ENCODE results near the gene RBM20.
"Not testable (repeated sequence)": the region's sequence is repeated elsewhere in the genome, so short reads cannot be mapped to it uniquely, and the experiment has no call there.

The RBM20 gene

DNA sequence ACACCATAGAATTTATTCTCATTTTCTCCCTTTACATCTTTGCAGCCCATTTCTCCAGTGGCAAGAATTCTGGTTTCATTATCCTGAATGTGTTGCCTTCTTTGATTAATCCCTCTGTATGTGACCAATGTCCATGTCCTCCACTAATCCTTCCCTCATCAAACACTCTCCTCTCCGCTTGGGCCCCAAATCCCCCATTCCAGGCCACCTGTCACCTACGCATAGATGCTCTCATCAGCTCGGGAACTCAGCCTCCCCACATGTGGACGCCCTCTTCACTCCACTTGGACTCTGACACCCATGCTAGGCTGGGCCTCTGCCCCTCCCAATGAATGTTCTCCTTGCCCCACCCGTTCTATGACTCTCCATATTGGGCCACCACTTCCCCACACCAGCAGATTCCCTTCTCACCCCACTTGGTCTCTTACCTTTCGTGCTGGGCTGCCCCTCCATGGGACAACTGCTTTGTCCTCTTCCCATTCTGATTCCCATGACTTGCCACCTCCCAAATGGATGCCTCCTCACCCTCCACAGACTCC is 18.7 kb upstream of the RBM20 start:
- no peak for DNase-seq (ENCODE audit: low spot score)

DNA sequence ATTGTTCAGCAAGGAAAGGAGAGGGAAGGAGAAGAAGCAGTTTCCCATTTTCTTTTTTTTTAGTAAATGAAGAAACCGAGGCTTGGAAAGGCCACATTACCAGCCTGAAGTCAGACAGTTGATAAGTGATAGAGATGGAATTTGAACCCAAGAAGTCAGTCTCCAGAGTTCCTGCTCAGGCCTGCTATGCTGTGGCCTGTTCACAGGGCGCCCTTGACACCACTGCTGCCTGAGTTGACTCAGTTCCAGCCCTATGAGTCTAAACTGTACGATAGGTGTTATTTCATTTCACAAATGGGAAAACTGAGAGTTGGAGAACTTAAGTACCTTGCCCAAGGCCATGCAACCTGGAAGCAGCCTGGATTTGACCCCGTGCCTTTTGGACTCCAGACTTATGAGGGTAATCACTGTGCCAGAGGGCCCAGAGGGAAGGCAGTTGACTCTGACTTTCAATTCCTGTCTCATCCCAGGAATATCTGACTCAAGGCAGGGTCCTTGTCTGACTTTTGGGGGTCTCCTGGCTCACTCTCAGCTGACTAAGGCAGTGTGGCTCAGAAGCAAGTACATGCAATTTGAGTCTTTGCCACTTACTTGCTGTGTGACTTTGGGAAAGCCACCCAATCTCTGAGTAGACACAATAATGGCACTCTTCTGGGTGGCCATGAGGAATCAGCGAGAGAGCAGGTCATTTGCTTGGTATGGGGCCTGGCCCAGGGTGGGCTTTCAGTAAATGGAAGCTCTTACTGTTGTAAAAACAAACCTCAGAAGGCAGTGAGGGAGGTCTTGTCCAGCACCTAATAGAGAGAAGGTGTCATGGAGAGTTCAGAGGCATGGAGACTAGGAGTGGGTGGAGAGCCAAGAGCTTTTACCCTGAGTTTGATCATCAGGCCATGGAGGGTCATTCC is 17.9 kb upstream of the RBM20 start:
- DNase-seq (ENCODE audit: low spot score), result no peak

DNA sequence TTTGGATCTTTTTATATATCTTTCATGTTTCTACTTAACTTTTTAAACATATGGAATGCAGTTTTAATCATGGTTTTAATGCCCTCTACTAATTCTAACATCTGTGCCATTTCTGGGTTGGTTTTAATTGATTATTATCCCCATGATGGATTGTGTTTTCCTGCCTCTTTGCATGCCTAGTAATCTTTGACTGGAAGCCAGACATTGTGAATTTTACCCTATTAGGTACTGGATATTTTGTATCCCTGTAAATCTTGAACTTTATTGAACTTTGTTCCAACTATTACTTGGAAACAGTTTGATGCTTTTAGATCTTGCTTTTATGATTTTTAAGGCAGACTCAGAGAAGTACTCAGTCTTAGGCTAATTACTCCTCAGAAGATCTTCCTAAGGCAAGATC is 16.0 kb upstream of the RBM20 start:
- no peak for DNase-seq (ENCODE audit: low spot score)

DNA sequence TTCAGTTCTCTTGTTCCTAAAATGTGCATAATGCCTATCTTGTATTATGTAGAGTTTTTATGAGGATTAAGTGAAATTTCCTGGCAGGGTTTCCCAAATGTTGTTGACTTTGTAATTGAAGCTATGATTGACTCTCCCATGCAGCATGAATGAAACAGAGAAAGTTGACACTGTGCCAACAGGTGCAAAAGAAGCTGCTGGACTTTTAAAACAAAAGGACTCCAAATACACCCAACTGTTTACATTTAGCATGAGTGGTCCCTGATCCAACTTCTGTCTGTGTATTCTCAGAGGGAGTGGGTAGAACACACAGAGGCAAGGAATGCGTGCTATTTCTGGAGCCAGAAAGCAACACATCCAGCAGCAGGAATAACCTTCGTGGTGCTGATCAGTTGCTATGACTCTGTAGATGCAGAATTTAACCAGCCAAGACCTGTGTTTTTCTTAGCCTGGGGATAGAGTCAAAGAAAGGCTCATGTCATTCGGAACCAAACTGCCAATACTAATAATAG is 14.4 kb upstream of the RBM20 start:
- DNase-seq (ENCODE audit: low spot score), result no peak

DNA sequence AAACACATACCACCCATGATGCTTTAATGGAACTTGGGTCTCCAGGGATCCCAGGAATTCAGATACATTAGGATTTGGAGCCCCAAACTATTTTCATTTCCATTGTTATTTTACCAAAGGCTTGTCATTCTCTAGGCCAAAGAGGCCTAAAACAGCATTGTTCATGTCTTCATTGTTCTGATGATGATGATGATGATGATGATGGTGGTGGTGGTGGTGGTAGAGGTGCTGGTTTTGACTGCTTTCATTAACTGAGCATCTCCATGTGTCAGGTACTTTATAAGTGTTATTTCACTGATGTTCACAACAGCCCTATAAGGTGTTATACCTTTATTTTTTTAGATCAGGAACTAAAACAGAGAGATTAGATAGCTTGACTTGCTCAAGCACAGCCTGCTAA is 12.2 kb upstream of the RBM20 start:
- no peak for DNase-seq (ENCODE audit: low spot score)

DNA sequence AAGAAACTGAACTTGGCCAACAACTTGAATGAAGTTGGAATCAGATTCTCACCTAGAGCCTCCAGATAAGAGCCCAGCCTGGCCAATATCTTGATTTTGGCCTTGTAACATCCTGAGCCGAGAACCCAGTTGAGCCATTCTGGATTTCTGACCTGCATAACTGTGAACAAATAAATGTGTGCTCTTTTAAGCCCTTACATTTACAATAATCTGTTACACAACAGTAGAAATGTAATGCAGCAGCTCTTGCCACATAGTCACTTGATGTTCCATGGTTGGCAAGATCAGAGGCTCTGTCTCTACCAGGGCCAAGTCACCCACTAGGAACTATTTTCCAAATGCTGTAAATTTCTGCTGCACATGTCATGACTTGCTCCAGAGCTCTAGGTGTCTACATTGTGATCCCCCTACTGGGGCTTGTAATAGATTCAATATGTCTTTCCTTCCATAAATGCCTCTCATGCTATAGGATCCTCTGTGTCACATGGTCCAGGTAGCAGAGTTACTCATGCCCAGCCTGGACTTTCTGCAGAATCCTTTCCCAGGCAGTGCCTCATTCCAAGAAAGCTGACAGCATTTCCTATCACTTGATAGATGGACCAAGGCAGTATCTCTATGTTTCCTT is 11.4 kb upstream of the RBM20 start:
- no peak for DNase-seq (ENCODE audit: low spot score)

DNA sequence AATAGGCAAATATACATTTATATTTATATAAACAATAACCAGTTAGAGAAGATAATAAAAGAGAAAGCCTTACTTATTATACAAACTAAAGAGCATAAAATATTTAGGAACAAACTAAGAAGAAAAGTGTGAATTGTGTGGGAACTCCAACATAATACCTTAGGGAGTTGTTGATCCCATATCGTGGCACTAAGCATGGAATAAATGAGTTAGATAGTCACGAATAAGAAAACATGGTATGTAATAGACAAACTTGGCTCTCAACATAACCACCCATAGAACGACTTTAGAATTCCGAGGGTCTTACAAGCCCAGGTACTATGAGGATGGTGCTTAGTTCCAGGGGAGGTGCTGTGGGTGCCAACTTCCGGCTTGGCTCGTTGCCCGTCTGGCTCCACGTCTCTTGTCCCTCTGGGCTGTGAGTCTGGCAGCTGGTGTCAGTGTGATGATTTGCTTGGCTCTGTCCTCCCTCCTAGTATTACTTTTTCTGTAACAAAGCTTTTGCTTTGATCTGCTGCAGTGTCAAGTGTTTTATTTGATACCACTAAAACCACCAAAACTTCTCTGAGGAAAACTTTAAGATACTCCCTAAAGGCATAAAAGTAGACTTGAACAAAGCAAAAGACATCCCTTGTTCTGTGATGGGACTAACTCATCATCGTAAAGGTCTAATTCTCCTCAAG is 9.5 kb upstream of the RBM20 start:
- no peak for DNase-seq (ENCODE audit: low spot score)

DNA sequence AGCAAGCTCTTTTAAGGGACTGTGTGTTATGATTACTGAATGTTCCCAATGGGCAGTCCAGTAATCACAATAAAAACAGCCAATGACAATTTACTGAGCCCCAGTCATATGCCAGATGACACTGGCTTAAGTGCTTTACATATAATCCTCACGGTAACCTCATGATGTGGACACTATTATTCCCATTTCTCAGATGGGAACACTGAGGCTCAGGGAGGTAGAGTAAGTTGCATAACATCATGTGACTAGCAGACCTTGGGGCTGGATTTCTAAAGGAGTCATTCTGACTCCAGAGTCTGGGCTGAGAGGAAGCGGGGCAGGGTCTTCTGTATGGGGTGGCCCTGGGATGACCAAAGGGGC is 7.6 kb upstream of the RBM20 start:
- no peak for DNase-seq (ENCODE audit: low spot score)

DNA sequence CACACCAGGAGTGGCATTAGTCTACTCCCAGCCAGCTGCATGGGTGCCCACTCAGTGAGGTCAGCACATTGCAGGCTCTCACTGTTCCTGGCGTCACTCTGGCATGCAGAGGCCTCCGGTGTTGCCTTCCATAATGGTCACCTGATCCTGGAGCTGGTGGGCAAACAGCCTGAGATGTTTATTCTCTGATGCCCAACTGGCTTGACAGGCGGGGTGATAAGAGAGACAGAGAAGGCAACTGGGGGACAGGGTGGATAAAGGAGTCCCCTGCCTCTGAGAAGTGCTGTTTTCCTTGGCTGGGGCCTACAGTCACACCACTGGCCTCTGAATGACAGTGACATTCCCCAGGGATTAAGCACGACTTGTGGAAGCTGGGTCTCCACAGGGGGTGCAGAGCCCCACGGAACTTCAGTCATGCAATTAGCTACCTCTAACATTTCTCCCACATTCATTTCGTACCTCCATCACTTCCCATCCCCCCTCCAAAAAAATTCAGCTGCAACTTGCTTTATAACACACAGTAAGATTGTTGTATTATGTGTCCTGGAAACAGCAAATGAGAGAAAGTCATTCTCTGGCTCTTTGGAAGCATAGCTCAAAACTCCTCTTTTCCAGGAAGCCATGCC is 7.1 kb upstream of the RBM20 start:
- no peak for DNase-seq (ENCODE audit: low spot score)

DNA sequence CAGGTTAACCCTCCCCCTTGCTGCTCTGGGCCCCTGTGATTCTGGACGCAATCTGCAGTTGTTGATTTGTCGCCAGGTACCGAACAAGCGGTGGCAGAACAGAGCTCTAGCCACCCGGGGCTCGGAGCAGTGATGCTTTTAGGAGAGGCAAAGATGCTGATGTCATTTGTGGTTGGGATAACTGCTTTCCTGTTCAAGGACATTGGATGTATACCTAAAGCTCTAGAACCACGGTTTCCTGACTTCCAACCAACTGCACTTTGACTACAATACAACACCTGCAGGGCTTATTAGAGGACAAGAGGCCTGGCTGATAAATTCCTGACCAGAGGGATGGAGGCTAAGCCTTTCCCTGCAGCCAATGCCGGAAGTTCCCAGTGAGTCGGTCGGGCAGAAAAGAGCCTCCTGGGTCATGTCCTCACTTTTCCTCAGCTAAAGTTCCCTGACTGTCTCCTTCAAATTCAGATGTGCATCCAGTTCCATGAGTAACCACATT is 6.5 kb upstream of the RBM20 start:
- DNase-seq (ENCODE audit: low spot score), result no peak

DNA sequence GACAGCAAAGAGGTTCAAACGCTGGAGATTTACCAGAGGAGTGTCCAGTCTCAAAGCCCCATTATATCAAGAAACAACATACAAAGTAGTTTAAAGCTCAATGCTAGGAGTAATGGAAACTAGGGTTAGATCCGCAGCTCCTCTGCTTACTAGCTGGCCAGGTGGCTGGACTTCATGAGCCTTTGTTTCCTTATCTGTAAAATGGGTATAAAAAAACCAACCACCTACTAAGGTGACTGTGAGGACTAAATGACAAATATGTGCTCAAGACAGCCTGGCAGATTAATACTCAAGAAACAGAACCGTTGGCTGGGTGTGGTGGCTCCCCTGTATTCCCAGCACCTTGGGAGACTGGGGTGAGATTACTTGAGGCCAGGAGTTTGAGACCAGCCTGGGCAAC is 5.8 kb upstream of the RBM20 start:
- DNase-seq (ENCODE audit: low spot score), result no peak

DNA sequence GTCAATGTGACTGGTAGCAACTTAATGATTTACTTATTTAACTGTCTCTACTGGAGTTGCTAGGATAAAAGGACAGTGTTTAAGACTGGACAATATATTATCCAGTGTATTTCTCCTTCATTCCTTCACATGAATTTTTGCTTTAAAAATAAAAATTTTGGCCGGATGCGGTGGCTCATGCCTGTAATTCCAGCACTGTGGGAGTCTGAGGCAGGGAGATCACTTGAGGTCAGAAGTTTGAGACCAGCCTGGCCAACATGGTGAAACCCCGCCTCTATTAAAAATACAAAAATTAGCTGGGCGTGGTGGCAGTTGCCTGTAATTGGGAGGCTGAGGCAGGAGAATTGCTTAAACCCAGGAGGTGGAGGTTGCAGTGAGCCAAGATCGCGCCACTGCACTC is 5.1 kb upstream of the RBM20 start:
- not testable (repeated sequence) for DNase-seq (ENCODE audit: low spot score)

DNA sequence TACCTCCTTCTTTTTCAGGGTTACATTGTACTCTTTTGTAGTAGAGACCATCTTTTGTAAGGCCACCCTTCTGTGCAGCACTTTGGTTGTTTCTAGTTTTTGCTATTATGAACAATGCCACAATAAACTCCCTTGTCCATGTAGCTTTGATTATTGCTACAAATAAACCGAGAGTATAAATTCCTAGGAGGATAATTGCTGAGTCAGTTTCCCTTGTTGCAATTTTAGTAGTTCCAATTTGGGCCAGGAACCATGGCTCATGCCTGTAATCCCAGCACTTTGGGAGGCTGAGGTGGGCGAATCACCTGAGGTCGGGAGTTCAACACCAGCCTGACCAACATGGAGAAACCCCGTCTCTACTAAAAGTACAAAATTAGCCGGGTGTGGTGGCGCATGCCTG is 4.3 kb upstream of the RBM20 start:
- DNase-seq (ENCODE audit: low spot score), result not testable (repeated sequence)

DNA sequence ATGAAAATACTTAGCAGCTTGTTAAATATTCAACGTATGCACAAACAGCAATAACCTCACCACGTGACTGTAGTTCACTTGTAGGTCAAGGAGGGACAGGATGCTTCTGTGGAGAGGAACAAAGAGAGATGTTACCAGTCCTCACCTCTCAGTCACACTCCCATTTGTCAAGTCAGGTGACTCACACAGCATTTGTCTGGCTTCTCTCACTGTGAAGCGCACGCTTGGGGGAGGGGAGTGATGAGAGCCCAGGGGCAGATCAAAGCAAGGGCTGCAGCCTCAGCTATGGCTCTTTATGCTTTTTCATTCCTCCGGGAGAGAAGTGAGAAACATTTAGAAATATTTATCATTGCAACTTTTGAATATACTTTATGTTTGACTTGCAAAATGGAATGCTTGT is 2.9 kb upstream of the RBM20 start:
- DNase-seq (ENCODE audit: low spot score), result no peak

DNA sequence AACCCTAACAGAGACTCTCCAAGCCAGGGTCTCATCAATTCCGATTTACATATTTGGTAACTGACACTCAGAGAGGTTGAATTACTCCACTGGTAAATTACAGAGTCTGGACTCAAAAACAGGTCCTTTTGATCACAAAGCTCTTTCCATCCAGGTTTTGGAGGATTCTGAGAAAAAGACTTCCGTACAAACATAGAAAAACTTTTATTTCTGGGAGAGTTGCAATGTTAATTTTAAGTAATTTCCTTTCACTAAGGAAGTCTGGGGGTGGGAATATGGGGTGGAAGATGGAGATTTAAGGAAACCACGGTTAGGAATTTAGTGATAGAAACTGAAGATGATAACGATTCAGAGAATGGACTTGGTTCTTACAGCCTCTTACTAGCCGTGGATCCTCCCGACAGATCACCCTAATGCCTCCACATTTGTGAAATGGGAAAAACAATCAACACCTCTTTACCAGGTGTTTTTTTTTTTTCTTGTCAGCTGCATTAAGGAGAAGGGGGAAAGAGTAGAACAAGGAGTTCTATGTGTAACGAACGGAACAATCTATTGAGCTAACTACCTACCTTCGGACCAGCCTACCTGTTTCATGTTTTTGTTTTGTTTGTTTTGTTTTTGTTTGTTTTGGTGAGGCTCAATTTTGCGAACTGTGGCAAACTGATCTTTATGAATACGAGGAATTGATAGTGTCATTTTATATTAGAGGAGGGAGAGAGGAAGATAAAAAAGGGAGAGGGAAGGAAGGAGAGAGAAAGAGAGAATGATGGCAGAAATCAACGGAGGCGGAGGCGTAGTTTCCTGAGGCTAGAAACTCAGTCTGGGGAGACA is 1.7 kb upstream of the RBM20 start:
- no peak for DNase-seq (ENCODE audit: low spot score)

DNA sequence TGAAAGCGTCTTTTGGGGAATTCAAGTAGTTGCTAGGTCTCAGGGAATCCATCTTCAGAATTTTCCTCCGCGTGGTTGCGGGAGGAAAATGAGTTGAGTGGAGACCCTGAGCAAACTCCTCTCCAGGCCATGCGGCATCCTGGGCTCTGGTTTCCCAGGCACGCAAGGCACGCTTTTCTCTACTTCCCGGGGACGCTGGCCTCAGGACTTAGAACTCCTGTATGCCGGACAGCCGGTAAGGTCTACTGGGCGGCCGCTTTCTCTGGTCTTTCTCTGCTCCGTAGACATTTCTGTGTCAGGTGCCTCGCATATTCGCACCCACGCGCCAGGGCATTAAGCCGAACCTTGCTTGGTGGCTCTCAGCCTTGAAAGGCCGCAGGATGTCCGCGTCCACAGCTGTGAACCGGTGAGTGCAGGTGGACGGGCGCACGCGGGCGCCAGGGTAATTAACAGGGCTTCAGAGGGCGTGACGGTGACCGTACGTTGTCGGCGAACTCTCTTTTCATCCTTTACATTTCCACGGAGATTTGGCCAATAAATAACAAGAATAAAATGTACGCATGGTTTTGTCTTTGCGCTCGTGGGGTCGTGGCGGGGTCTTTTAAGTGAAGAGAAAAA is 992 bp upstream of the RBM20 start:
- DNase-seq (ENCODE audit: low spot score), result no peak

DNA sequence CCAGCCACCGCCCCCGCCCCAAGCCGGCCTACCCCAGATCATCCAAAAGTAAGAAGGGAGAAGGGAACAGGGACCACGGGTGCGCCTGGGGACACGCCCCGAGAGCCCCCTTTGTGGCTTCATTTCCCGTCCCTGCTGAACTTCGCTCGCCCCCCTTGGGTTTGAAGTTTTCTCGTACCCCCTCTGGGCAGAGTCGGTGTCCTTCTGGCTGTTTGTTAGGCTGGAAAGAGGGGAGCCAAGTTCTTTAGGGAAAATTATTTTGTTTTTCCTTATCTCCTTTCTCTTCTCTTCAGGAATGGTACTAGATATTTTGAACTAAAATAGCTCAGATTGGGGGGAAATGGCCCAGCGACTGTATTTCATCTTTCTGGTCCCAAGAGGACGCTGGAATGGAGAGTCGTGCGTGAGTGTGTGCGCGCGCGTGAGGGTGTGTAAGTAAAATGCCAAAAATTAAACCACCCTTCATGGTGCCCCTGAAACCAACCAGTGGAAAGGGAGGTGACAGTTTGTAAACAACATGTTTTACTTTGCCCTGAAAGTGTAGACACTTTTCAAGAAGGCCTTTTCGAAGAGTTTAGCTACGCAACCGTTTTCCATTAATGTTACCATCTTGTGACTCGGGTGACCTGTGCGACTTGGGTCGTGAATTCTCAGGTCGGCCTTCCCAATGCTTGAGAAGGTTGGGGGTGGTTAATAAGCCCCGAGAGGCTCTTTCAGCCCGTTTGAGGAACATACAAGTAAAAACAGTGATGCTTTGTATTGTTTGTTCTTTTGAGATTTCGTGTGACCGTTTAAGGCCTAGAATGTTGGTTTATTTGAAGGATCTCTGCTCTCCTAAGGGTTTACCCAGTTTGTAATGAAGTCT is 694 bp downstream of the RBM20 start:
- no peak for DNase-seq (ENCODE audit: low spot score)

DNA sequence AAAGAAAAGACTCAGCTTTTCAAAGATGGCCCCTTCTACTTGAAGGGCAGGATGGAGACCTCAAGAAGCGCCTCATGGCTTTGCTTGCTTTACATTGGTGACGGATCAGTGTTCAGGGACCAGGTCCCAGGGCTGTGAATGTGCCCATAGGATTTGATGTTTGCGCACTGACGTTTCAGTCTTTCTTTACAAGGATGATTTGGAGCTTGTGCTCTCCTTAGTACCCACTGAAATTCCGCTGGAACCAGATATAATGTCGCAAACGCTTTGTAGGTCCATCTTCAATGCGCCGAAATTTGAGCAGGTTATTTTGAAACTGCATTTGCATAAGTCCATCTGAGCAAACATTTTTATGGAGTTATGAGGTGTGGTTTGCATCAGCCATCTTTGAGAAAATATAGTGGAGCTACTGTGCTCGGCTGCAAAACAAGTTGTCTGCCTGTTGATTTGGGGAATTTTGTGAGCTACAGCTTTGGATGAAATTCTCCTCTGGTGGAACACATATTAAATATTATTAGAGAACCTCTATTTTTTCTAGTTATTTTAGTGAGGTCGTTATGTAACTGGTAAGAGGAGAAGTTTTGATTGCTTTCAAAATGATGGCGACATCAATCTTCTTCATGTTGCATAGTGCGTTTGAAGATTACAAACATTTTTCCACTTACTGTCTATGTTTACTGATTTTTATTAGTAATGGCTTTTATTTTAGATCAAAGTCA is 2.4 kb downstream of the RBM20 start:
- no peak for DNase-seq (ENCODE audit: low spot score)

DNA sequence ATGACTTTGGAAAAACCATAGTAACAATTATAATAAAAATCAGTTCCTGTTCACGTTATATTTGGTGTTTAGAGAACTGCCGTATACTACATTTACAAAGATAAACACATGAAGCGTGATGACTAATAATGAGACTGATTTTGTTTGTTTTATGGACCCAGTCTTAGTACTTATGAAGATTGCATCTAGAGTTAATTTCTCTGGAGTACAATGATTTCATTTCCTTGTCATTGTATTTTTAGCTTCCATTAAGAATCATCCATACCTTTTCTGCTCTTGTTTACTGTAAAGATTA is 2.9 kb downstream of the RBM20 start:
- no peak for DNase-seq (ENCODE audit: low spot score)

All from NAMALWA (cell line).